GM19193 (cell line): Measurements from ENCODE around the gene TMED10.

Experiments used
- POLR2A ChIP-seq: IDR thresholded peaks from 4 replicates; pipeline ENCODE4 v1.6.1; 2011; ENCODE audit not compliant: insufficient read depth, insufficient read length; ENCODE audit errors: extremely low read depth

The TMED10 gene

DNA sequence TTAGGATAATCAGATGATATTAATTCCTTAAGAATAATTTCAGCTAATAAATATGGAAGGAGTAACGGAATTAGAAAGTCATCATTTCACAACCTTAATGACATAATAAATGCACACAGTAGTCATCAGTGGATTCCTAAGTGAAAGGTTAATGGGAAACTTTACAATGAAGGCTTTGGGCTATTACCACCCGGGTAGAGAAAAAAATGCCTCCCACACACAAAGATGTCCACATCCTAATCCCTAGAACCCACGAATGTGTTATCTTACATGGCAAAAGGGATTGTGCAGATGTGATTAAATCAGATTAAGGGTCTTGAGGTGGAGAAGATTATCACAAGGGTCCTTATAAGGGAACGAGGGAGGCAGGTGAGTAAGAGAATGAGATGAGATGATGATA lies 5.6 kb downstream of the TMED10 start:
- TF ChIP-seq POLR2A = no peak

DNA sequence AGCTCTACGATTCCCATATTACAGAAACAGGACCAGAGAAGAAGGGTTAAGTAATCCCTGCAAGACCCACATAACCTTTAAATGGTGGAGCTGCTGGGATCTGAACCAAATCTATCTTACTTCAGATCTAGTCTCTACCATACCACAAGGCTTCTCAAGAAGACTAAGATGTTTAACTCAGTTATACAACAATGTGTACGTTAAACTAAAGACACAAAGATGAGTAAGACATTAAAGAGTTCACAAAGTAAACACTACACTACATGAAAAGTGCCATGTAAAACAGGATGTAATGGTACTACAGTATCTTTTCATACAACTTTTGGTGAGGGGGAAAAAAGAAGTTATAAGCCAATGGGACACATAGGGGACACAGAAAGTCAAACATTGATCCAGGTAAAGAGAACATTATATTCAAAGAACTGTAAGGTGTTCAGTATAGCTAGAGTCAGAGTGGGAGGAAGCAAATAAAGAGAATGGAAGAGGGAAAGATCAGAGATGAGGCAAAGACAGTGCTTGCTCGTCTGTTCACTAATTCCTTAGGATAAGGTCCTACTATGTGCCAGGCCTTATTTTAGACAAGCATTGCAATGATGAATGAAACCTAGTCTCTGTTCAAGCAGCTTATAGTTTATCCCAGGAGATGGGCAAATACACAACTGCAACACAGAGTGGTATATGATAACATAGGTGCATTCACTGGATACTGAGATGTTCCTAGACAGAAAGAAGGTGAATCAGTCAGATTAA lies 7.7 kb downstream of the TMED10 start:
- no peak for TF ChIP-seq POLR2A

DNA sequence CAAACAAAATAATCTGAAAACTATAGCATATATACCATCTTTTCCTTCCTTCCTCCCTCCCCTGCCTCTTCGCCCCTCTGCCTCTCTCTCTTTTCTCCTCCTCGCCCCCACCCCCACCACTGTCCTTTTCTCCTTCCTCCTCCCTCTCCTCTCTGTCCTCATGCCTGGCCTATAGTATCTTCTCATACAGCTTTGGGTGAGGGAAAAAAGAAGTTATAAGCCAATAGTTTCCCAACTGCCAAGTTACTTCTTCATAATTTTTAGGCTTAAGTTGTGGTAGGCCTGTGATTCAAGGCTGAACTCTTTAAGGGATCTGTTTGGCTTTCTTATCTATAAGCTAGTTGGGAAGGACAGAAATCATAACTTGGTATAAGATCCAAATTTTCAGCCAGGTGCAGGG lies 9.1 kb downstream of the TMED10 start:
- no peak for TF ChIP-seq POLR2A

DNA sequence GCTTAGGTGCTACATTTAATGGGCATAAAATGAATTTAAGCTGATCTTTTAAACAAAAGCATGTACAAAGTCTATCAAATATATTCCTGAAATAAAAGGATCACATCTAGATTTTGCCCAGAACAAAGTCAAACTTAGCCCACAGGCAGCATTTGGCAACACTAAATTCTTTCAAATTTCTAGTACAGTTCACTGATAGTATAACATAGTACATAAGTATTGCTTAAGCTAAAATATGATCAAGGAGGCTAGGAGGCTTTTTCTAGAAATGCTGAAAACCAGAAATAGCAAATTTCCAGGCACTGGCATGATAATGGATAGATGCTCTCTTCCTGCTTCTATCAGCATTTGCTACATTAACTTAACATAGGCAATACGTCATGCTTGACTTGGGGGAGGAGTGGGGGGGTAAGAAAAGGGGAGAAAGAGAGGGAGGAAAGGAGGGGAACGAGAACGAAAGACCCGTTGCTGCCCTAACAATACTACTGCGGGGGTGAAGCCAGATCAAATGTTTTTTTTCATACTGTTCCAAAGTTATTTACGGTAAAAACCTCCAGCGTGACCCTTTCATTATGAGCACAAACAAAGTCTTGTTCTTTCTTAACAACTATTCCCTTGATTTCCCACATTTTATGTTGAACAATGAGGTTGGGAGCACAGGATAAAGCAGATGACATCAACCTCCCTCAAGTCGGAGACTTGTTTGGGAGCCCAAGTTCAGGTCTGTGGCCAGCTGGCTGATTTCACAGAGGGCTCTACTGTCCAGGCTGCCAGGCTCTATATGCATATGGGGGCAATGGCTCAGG lies 10.6 kb downstream of the TMED10 start:
- no peak for TF ChIP-seq POLR2A

DNA sequence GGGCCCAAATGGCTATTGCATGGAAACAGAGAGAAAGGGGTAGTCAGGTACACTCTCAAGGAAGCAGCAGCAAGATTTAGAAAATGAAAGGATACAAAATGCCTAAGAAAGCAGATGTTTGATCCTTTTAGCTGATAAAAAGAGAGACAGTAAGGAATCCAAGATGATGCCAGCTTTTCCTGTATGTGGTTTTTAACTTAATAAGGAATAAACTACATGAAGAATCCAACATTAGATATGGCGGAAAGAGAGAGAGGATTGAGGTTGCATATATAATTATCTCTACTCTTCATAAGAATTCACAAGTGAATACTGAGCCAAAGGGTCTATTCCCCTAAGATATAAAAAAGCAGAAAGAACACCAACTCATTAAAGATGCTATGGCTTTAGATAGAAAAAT lies 11.6 kb downstream of the TMED10 start:
- TF ChIP-seq POLR2A = no peak

DNA sequence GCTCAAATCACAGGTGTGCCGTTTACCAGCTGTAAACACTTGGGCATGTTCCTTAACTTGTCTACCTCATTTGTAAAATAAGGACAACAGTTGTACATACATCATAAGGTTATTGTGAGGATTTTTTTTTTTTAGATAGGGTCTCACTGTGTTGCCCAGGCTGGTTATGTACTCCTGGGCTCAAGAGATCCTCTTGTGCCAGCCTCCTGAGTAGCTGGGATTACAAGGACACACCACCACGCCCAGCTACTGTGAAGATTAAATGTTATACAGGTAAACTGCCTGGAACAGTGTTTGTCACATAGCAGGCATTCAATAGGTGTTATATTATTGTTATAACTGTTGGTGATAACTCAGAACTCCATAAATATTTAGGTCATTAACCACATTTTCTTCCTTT lies 12.7 kb downstream of the TMED10 start:
- no peak for TF ChIP-seq POLR2A

DNA sequence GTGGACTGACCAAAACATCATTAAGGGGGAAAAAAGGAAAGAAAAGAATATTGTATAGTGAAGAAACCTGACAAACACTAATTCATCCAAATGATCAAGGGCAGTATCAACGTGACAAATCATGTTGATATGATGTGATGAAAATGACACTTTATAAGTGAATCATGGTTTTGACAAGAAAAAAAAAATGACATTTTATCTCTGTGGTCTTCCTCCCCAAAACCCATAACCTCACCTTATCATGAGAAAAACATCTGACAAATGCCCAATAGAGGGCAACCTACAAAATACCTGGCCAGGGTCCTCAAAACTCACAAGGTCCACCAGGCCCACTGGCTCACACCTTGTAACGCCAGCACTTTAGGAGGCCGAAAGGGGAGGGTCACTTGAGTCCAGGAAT lies 13.8 kb downstream of the TMED10 start:
- no peak for TF ChIP-seq POLR2A

DNA sequence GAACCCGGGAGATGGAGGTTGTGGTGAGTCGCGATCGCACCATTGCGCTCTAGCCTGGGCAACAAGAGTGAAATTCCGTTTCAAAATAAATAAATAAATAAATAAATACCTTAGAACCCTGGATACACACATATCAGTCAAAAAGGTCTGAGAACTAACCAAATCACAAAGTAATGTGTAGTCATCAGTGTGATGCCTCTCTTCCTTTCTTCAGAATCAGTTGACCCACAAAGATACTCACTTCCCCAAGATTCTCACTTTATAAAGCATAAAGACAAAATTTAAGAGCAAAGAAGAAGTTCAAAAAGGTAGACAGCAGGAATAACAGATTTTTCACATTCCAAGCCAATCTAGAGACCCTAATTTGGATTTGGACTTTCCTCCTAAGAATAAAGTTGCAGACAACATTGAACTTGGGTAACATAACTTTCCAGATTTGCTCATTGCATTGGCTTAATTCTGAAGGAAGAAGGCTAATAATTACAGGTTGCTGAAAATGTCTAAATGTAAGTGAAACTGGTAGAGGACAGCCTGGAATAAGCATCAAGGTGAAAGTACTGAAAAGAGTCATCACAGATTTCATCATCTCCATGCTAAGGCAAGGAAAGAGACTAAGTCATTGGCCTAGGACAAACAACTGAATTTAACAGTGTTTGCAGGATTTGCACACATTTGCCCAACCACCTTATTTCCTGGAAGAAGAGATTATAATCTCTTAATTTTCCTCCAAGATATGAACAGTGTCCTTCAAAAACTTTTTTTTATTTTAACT lies 17.4 kb downstream of the TMED10 start:
- TF ChIP-seq POLR2A = no peak

DNA sequence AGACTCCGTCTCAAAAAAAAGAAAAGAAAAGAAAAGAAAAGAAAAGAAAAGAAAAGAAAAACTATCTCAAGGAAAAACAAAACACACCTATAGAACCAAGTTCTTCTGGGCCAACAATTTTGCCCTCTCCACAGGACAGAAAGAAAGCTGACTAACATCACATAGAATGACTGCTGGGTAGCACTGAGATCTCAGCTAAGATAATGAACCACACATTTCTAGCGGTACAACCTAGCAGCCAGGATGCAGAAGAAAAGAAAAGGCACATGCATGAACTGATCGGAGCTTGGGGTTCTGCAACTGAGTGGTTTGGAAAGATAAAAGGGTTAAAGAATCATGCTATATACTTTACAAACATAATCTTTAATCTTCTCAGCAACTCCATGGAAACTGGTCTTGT lies 19.5 kb downstream of the TMED10 start:
- TF ChIP-seq POLR2A = no peak

DNA sequence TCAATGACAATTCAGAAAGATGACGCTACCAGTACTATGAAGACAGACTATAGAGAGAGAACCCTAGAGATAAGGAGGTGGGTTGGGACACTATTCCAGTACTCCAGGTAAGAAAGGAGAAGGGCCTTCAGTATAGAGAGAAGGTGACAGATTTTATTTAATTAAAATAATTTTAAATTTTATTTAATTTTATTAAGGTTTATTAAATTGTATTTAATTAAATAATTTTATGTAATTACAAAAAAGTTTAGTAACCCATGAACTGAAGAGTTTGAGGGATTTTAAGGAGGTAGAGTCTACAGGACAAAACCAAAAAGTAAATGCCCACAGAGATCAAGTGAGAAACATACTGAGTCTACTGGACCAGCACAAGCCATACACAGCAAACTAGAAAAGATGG lies 20.3 kb downstream of the TMED10 start:
- no peak for TF ChIP-seq POLR2A

DNA sequence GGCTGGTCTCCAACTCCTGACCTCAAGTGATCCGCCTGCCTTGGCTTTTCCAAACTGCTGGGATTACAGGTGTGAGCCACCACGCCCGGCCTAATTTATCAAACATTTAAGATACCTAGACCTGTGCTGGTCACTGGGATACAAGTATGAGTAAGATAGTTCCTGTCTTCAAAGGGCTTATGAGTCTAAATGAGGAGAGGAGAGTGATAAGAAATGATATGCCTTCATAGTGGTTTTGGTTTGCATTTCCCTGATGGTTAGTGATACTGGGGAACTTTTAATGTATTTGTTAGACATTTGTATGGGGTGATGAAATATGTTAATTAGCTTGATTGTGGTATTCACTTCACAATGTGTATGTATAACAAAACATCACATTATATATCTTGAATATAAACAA lies 21.2 kb downstream of the TMED10 start:
- TF ChIP-seq POLR2A = no peak

DNA sequence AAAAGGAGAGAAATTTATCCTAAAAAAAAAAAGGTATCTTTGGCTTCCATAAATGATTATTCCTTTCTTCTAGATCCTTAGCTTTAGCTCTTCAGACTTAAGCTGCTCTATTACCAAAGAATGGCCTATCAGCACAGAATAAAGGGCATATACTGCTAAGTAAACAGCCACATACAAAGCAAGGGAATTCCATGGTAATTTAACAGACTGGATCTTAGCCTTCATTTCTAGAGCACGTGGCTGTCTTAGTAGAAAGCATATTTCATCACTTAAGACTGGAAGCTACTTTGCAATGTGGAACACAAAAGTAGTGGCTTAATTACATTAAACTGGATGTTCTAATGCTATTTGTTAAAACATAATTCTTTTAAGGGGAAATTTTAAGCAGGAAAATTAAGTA lies 23.1 kb downstream of the TMED10 start:
- TF ChIP-seq POLR2A = no peak

DNA sequence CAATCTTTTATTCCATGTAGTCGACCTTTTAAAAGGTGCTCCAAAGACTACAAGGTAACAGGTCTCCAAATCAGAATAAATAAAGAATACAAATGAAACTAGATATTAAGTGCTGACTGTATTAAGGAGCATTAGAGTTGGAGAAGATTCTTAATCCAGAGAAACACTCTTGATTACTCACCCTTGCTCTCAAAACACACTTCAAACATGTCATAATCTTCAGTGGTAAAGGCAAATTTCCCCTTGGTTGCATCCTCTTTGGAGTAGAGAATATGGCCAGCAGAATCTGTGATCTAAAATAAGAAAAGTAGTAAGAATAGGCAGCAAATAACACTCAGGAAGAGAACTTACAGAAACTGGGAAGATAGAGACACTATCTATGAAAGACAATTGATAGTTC lies 24.6 kb downstream of the TMED10 start:
- no peak for TF ChIP-seq POLR2A

DNA sequence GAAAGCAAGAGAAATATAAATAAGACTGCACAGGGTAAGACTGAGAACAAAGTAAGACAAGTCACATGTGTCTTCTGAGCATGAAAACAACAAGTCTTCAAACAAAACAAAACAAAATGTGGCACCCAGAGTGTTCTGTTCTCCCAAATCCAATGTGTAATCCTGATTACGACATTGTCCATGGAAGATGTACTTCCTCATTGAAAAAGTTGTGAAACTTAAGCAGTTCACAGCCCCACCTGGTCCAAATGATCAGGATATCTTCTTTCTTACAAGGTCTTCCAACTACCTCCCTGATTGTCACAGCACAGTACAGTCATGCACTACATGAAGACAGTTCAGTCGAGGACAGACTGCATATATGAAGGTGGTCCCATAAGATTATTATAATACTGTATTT lies 26.3 kb downstream of the TMED10 start:
- no peak for TF ChIP-seq POLR2A

DNA sequence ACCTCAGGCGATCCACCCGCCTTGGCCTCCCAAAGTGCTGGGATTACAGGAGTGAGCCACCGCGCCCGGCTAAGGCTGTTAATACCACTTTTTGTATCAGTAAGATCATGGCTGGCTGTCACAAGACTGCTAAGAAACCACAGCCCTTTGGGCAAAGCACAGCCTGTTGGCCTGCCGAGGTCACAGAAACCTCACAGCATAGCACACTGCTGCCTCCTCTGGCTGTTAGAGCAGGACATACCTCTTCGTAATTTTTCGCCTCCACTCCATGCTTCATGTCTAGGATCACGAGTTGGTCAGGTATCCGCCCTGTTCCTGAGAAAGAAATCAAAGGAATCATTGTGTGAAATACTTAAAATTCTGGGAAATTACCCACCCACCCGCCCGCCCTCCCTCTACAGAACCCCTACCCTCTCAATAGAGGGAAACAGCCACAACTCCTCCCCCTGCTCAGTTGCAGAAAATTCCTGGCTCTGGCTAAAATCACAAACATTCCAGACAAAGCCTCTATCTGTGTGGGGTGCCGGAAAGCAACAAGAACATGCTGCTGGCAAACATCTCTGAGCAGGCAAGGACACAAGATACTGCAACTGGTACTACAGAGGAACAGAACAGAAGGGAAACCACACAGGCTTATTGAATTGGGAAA lies 28.9 kb downstream of the TMED10 start:
- TF ChIP-seq POLR2A = no peak
